Activated gamma-delta T cell treated with anti-CD3 and anti-CD28 coated beads, Interleukin-2, amount 50 U/mL, for 16 hours (primary cell): ENCODE results near the gene BBS1.

Source experiments
- DNase-seq: peaks from one replicate; pipeline ENCODE4 v3.0.0-alpha.2; 2020; ENCODE audit warnings: low read depth

BBS1 gene

DNA sequence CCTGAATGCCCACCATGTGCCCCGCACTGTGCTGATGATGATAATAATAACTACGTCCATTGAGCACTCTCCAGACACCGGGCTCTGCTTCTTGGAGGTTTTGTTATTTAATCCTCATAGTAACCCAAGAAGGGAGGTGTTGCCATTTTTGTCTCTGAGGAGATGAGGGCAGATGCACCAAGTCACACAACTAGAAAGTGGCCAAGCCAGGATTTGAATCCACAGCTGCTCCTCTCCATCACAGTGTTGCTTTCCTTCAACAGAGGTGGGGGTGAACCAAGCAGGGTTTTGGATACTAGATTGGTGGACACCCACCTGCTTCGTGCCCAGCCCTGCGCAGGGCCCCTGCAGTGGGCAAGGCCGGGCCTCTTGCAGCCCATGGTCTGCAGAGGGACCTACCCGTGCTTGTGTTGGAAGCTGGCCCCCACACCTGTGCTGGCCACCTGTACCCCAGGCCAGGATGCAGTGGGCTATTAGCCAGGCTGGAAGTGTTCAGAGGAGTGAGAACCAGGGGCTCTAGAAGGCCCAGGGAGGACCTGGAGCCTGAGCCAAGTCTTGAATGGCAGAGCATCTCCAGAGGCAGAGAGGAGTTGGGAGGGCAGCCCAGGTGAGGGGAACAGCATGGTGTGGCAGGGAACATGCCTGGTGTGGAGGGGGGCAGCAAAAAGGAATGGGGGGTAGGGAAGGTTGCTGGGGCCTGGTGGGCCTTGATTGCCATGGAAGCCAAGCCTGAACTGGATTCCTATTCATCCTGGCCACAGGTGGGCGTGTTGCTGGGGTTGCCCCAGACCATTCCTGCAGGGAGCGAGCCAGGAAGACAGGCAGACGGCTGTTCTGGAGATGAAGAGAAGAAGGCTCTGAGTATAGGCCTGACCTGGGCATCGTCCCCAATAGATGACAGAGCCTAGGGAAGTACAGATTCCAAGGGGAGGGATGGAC lies 32.9 kb upstream of the BBS1 start:
- DNase-seq: no peak

GRCh38 chr11:66478729-66479393 lies 31.6 kb upstream of the BBS1 start:
- DNase-seq: no peak

DNA sequence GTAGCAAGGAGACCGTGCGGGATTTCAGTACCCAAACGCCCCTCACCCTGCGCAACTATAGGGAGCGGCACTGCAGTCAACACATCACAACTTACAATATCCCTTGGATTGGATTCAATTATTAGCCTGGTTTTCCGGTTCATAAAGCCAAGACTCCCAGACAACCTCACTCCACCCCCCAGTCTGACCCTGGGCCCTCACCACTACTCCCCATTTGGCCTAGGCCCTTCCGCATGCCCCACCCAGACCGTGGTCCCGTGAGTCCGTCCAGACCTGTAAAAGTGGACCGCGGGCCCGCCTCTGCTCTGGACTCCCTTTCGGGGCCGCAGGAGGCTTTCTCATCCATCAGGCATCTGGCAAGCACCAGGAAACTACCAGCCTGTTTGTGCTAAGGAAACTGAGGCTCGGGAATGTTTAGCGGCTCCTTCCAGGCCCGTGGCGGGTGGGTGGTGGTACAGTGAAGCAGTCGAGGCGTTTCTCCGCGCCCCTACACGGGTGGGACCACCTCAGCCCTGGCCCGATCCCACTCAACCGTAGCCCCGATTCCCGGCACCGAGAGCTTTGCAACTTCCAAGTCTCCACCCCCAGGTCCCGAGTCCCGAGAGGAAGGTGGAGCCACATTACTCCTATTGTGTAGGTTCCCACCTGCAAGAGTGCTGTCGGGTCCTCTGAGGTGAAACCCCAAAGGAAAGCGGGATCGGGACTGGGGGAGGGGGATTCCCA lies 30.9 kb upstream of the BBS1 start:
- DNase-seq: no peak

- DNase-seq: peak; percentile 94
Measured at GRCh38 chr11:66480117-66480938, 30.1 kb upstream of the BBS1 start, which contains the start of gene DPP3. Gene DPP3, plus strand, starts transcription at chr11:66480434. Its CDS starts 1,767 bp downstream, at chr11:66482201.

DNA sequence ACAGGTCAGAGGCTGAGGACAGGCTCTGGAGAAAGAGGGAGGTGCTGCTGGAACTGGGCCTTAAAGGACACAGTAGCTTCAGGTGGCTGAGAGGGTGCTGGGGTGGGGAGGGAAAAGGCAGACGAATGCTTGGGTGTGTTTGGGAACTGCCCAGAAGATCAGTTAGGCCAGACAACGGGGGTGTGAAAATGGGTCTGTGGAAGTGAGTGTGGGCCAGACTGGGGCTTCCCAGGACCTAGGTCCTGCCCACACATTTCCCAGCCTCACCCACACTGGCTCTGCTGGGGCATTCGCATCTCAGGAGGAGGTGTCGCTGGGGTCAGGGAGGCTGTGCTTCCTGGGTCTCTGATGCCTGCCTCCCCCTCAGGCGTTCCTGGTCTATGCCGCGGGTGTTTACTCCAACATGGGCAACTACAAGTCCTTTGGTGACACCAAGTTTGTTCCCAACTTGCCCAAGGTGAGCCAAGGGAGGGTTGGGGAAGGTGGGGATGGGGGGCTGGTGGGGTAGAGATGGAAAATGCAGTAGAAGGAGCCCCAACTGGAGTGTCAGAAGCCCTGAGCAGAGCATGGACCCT lies 25.5 kb upstream of the BBS1 start:
- DNase-seq: no peak

DNA sequence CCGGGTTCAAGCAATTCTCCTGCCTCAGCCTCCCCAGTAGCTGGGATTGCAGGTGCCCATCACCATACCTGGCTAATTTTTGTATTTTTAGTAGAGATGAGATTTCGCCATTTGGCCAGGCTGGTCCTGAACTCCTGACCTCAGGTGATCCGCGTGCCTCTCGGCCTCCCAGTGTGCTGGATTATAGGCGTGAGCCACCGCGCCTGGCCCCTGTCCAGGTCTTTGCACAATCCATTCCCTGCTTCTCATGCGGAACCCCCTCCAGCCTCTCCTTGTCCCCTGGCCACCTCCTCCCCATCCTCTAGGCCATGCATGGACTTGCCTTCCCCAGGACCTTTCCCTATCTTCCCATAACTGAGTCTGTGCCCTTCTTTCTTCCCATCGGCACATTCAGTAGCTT lies 21.5 kb upstream of the BBS1 start:
- no peak for DNase-seq

DNA sequence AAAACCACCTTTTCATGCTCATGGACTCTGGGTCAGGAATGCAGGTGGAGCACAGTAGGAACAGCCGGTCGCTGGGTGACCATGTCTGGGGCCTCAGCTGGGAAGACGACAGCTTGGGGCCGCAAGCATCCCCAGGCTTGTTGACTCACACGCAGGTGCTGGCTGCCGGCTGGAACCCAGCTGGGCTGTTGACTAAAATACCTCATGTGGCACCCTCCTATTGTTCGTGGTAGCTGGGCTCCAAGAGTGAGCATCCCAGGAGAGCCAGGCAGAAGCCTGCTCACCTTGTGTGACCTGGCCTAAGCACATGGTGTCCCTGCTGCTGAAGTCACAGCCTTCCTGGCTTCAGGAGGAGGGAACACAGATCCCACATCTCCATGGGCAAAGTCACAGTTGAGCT lies 20.8 kb upstream of the BBS1 start:
- no peak for DNase-seq

DNA sequence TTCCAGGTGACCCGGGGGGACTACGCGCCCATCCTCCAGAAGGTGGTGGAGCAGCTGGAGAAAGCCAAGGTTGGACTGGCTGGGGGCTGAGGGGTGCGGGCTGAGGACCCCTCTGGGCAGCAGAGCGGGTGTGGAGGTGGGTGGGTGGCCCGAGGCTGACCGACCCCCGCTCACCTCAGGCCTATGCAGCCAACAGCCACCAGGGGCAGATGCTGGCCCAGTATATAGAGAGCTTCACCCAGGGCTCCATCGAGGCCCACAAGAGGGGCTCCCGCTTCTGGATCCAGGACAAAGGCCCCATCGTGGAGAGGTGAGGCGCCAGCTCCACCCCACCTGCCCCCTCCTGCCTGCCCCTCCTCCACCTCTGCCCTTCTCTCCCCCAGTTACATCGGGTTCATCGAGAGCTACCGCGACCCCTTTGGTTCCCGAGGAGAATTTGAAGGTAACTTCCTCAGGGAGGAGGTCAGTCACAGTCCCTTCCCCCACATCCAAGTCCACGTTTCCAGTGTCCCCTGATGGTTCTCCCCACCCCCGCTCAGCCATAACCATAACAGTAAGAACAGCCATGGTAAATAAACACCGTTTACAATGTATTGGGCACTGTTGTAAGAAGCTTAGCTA lies 19.0 kb upstream of the BBS1 start:
- DNase-seq: no peak

DNA sequence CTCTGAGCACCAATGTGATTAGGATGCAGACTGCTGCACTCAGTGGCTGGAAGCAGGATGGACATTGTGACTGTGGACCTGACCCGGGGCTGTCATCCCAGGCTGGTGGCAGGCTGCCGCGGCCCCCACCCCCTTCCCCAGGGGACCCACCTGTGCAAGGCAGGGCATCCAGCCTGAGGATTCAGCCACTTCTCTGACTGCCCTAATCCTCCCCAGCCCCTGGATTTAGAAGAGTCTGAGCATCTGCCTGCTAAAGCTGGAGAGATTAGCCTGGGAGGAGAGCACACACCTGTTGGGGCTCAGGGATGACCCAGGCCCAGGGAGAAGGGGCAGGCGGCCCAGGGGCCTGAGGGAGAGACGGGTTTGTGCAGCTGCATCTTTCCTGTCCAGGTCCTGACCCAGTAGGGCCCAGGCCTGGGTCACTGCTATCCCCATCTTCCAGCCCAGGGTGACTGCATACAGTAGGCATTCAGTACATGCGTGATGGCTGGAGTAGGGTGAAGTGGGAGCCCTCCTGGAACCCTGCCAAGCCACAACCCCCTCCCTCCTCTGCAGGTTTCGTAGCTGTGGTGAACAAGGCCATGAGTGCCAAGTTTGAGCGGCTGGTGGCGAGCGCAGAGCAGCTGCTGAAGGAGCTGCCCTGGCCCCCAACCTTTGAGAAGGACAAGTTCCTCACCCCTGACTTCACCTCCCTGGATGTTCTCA lies 18.1 kb upstream of the BBS1 start:
- no peak for DNase-seq

- no peak for DNase-seq
Measured at GRCh38 chr11:66493130-66493529, 17.3 kb upstream of the BBS1 start.

- DNase-seq: no peak
Measured at GRCh38 chr11:66494458-66494857, 16.0 kb upstream of the BBS1 start.

DNA sequence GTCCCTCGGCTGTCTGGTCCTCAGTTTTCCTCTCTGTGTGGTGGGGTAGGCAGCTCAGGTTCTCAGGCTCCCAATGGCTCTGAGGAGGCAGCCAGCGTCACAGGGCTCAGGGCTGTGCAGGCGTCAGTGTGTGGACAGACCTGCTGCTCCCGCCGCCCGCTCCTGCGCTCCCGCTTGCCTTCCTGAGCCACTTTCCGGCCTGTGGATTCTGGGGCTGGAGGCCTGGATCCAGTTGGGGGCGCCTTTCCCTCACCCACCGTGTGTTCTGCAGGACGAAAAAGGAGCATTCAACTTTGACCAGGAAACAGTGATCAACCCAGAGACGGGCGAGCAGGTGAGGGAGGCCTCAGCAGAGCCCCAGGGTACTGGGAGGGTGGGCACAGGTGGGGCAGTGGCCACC lies 15.5 kb upstream of the BBS1 start:
- no peak for DNase-seq

GRCh38 chr11:66495401-66495854 lies 15.0 kb upstream of the BBS1 start:
- DNase-seq: no peak

DNA sequence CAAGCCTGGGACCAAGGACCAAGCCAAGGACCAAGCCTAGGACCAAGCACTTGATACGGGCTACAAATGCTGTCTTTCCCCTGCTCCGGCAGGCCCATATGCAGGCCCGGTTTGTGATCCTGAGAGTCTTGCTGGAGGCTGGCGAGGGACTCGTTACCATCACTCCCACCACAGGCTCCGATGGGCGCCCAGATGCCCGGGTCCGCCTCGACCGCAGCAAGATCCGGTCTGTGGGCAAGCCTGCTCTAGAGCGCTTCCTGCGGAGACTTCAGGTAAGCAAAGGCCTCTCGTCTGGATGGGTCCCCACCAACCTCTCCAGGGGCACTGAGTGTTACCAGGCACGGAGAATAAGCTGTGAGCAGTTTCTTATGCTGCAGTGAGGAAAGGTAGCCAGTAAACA lies 13.2 kb upstream of the BBS1 start:
- DNase-seq: no peak

DNA sequence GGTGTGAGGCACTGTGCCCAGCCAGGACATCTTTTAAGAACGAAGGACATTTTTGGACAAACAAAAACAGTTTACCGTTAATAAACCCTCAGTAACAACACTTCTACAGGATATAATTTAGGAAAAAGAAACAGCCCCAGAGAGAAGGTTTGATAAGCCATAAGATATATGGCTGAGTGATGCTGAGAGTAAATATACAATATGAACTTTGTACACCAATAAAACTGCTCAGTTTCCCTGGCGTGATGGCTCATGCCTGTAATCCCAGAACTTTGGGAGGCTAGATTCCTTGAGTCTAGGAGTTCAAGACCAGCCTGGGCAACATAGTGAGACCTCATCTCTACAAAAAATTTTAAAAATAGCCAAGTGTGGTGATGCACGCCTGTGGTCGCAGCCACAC lies 11.9 kb upstream of the BBS1 start:
- no peak for DNase-seq

DNA sequence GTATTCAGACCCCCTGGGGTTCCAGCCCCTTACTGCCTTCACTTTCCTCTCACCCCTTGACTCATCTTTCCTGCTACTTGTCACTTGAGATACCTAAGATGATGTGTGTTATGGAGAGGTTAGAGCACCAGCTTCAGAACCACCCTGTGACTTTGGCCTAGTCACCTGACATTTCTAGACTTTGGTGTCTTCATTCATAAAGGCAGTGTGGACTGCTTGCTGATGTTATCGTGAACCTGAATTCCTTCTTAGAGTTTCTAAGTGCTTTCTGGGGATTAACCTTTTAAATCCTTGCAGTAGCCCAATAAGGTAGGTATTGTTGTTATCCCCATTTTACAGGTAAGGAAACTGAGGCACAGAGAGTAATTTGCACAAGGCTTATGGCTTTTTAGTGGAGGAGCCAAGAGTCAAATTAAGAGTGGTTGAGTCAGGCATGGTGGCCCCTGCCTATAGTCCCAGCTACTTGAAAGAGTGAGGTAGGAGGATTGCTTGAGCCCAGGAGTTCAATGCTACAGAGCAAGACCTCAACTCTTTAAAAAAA lies 5.1 kb upstream of the BBS1 start:
- no peak for DNase-seq

- no peak for DNase-seq
Measured at GRCh38 chr11:66509131-66509561, 1.3 kb upstream of the BBS1 start.

GRCh38 chr11:66510990-66511339 lies 530 bp downstream of the BBS1 start:
- no peak for DNase-seq

GRCh38 chr11:66523611-66524010 lies 13.2 kb downstream of the BBS1 start:
- no peak for DNase-seq
